HG03097 (cell line): Measurements from ENCODE around the gene TAS2R20.

Experiments used
- ATAC-seq: cut with Tn5 transposase; IDR thresholded peaks from one replicate; pipeline ENCODE4 v1.9.1; 2021; ENCODE audit not compliant: unreplicated experiment, low FRiP score

The TAS2R20 gene

DNA sequence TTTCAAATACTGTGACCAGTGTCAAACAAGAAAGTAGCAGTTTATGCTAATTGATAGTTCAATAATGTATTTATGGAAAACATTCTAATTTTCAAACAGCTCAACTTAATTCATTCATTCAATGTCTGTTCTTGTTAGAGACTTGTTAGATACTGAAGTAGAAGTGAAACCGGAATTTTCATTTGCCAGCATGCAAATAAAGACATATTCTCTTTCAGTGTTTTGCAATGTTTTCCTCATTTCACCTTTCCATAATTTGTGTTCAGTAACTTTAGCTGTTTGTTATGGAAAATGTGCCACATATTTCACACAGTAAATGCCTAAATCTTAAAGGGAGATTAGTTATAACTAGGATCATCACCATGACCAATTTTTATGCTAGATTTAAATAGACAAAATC lies 32.6 kb downstream of the TAS2R20 start:
- no peak for ATAC-seq

DNA sequence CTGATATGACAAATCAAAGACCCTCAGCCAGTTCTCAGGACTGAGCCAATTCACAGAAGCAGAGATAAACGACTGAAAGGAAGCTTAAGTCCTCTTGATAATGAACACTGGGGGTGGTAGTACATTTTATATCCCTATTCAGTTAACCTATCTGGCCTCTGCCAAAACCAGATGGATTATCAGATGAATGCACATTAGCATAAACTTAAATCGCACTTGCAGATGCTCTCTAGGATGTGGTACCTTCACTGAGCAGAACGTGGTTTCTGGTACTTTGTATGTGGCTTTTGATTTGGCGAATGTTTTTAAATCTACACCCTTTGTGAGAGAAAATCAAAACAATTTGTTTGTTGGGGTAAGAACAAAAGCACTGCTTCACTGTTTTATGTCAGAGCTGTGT lies 37.9 kb downstream of the TAS2R20 start:
- ATAC-seq: no peak

DNA sequence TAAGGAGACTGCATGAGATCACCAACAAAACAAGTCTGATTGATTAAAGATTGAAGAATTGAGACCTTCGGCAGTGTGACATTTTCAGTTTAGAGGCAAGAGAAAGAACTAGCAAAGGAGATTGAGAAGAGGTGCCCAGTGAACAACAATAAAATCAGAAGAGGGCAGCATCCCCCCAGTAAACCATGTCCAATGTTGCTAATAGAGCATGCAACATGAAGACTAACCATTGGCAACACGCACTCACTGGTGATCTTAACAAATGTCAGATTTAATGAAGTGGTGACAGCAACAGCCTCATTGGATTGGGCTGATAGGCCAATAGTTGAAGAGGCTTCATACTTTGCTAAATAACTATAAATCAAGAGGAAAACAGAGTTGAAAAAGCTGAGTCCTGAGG lies 38.3 kb downstream of the TAS2R20 start:
- no peak for ATAC-seq

DNA sequence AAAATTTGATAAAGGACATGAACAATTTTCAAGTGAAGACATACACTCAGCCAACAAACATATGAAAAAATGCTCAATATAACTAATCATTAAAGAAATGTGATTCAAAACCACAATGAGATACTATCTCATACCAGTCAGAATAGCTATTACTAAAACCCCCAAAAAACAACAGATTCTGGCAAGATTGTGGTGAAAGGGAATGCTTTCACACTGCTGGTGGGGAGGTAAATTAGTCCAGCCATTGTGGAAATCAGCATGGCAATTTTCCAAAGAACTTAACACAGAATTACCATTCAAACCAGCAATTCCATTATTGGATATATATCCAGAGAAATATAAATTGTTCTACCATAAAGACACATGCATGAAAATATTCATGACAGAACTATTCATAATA lies 40.4 kb downstream of the TAS2R20 start:
- no peak for ATAC-seq

DNA sequence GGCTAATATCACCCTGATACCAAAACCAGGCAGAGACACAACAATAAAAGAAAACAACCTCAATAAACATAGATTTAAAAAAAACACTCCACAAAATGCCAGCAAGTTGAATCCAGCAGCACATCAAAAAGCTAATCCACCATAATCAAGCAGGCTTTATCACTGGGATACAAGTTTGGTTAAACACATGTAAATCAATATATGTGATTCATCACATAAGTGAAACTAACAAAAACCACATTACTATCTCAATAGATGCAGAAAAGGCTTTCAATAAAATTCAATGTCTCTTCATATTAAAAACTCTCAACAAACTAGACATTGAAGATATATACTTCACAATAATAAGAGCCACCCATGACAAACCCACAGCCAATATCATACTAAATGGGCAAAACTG lies 42.0 kb downstream of the TAS2R20 start:
- ATAC-seq: no peak

DNA sequence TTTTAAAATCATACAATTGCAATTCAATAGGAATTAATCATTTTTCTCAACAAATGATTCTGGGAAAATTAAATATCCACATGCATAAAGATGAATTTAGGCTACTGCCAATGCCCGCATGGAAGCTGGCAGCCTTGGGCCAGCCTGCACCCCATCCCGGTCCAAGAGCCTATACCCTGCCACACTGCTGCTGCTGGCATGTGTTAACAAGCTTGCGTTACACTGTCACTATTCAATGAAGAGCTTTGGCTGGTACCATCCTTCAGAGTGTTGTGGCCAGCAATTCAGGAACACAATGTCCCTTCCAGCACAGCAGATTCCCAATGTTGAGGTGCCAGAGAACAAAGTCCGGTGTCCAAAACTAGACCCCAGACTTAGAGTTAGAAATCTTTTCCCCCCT lies 45.5 kb downstream of the TAS2R20 start:
- no peak for ATAC-seq
